Cardiac fibroblast (primary cell): ENCODE measurements around the gene NME1.
A peak's percentile ranks its signal among the peaks of the same experiment; 100 is the strongest.
"Not testable (repeated sequence)": the region's sequence is repeated elsewhere in the genome, so short reads cannot be mapped to it uniquely, and the experiment has no call there.

Experiments
- DNase-seq, 2 donors: peaks; one replicate each; pipeline versions ENCODE4 v3.0.0 to v3.0.0-alpha.2; 2010; ENCODE audit warnings: low read depth in 2 of 2
- H3K4me3 ChIP-seq, 2 donors: replicated peaks in 1 of 2; 1 replicate in 1 of 2; 2 replicates in 1 of 2; pipeline ENCODE4 v1.5.1; 2011; ENCODE audit warnings: low read depth in 2 of 2, low read length in 2 of 2, mild to moderate bottlenecking in 2 of 2, moderate library complexity in 1 of 2
- TF ChIP-seq, protein P1 (sequence below): IDR thresholded peaks from one replicate; pipeline ENCODE4 v1.5.1; 2011; ENCODE audit warnings: low read depth, mild to moderate bottlenecking, low read length, inconsistent platforms

Gene NME1

DNA sequence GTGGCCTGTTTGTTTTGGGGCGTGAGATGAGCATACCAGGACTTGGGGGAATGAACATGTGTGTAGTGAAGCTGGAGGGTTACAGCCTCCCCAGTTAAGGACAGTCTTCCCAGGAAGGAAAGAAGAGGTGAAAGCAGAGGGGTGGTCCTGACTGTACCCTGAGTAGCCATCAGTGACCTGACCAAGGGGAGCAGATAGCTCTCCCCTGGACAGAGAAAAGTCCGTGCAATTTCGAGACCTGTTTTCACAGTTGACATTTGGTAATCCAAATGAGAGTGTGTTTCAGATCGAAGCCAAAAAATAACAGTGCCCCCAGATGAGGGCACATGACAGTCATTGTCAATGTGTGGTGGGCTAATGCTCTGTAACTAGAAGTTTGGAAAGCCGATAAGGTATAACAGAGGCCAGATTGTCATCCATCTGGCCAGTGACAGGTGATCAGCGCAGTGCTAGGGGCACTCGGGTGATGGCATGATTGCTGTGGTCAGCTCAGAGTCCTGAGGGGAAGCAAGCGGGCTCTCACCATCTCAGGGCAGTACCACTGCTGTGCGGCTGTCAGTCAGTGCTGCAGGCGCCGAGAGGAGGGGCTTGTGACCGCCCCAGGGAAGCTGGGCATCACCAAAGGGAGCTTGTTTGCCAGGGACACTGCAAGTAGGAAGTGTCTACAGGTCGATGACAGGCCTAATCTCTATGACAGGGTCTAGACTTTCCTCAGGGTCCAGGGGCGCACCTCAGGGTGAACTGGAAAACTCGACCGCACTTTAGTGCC lies 11.7 kb downstream of the NME1 start:
- TF ChIP-seq, protein P1, sequence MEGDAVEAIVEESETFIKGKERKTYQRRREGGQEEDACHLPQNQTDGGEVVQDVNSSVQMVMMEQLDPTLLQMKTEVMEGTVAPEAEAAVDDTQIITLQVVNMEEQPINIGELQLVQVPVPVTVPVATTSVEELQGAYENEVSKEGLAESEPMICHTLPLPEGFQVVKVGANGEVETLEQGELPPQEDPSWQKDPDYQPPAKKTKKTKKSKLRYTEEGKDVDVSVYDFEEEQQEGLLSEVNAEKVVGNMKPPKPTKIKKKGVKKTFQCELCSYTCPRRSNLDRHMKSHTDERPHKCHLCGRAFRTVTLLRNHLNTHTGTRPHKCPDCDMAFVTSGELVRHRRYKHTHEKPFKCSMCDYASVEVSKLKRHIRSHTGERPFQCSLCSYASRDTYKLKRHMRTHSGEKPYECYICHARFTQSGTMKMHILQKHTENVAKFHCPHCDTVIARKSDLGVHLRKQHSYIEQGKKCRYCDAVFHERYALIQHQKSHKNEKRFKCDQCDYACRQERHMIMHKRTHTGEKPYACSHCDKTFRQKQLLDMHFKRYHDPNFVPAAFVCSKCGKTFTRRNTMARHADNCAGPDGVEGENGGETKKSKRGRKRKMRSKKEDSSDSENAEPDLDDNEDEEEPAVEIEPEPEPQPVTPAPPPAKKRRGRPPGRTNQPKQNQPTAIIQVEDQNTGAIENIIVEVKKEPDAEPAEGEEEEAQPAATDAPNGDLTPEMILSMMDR, result no peak
- DNase-seq, result no peak
- H3K4me3 ChIP-seq, result peak overlapping the region in 1 of 2 donors; percentile 96

DNA sequence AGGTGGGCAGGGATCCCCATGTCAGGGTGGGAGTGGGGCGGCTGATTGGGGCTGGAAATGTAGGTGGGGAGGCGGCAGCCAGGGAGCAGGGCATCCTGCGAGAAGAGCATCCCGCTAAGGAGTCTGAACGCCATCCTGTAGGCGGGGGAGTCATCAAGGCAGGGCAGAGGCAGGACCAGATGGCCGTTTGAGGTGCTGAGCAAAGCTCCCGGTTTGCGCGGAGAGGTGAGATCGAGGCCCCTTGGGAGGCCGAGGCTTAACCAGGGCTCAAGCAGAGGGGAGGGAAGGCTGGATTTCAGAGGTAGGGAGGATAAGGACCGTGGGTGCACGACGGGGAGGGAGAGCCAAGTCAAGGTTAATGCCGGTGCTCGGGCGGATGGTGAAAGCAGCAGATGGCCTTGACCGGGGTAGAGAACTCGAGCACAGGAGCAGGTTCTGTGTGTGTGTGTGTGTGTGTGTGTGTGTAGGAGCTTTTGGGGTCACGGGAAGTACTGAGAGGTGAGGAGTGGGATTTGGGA lies 12.4 kb downstream of the NME1 start:
- no peak for DNase-seq
- H3K4me3 ChIP-seq, result peak overlapping the region; percentile 95 to 96
- TF ChIP-seq, protein P1, result no peak

DNA sequence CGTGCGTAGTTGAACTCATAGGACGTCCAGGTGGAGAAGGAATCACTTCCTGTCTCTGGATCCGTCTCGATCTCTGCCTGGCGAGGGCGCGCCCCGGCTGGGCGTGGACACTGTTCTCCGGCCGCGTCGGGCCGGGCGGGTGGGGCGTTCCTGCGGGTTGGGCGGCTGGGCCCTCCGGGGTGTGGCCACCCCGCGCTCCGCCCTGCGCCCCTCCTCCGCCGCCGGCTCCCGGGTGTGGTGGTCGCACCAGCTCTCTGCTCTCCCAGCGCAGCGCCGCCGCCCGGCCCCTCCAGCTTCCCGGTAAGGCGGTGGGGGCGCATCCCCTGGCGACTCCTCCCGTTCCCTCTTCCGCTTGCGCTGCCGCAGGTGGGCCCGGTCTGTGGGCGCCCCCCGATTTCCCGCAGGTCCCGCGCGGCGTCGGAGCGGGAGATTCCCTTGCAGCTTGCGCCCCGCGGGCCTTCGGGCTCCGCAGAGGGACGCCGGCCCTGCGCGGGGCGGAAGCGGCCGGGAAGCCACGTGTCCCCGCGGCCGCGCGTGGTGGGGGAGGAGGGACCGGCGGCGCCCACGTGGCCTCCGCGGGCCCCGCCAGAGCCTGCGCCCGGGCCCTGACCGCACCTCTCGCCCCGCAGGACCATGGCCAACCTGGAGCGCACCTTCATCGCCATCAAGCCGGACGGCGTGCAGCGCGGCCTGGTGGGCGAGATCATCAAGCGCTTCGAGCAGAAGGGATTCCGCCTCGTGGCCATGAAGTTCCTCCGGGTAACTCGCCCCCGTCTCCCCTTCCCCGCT lies 13.0 kb downstream of the NME1 start, which contains the start of gene NME2:
TSS of gene NME2 (plus strand) at position 214 of the 789 bp plus-strand sequence. CDS start at position 634, 420 bp downstream.
- peak; percentile 84 to 86 for DNase-seq
- TF ChIP-seq, protein P1, result no peak
- peak within 1 kb of the TSS; percentile 95 to 96 for H3K4me3 ChIP-seq

DNA sequence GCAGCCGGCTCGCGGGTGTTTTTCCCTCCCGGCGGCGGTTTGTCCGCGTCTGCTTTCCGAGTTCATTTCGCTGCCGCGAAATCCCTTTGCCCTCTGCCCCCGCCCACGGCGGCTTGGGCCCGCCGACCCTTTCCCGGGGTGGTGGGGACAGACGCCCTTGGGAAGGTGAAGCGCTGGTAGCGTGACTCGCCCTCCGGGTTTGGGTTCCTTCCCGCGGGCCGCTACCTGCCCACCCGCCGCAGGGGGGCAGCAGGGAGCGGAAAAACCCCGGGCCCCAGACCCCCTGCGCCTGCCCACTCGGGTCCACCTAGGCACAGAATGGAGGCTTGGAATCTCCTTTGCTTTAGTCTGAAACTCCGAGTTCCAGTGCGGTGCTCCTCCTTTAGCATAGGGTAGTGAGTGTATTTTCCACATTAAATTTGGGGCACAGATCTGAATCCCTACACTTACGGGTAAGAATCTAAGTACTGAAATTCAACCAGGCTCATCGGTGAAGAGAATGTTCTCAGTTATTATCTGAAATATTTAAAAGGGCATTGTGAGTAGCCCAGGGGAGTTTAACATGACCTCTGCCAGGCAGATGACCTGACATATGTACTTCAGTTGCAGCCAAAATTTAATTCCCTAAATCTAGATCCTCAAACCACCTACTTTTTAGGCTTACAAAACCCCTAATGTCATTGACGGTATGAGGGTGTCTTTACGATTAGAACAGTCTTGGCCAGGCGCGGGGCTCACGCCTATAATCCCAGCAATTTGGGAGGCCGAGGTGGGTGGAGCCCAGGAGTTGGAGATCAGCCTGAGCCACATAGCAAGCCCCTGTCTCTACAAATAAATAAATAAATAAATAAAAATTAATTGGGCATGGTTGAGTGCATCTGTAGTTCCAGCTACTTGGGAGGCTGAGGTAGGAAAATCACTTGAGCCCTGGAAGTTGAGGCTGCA lies 13.9 kb downstream of the NME1 start:
- DNase-seq, result peak; percentile 42 to 46
- peak overlapping the region; percentile 95 to 96 for H3K4me3 ChIP-seq

DNA sequence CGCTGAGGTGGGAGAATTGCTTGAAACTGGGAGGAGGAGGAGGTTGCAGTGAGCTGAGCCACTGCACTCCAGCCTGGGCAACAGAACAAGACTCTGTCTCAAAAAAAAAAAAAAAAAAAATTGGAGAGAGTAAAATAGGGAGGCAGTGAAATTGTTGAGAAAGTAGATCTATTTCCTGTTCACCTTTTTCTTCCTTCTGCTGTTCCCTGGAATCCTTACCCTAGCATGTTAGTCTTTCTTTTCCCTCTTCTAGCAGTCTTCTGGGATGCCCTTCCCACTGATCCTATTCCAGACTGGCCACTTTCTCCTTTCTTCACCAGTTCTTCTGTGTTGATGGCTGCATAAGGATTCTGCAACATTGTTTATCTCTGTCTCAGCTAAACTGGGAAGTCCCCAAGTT lies 16.0 kb downstream of the NME1 start:
- DNase-seq, result no peak
- H3K4me3 ChIP-seq, result no peak overlapping the region
- TF ChIP-seq, protein P1, result no peak

More for the DNA sequence above, 13.9 kb downstream of the NME1 start:
- TF ChIP-seq, protein P1, result peak; percentile 83

DNA sequence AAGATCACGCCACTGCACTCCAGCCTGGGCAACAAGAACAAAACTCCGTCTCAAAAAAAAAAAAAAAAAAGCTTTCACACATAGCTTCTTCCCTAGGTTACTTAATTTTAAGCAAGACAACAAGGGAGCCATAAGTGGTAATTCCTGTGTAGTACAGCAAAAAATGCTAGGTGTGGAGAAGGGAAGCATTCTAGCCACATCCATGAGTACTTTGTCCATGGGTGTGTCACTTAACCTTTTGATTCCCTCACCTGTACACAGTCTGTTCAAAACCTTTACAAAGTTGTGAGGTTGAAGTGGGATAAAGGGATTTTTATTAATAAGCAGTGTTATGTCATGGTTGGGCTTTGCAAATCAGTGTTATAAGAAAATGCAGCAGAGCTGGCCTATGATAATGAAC lies 17.4 kb downstream of the NME1 start:
- no peak overlapping the region for H3K4me3 ChIP-seq
- TF ChIP-seq, protein P1, result no peak
- no peak for DNase-seq

DNA sequence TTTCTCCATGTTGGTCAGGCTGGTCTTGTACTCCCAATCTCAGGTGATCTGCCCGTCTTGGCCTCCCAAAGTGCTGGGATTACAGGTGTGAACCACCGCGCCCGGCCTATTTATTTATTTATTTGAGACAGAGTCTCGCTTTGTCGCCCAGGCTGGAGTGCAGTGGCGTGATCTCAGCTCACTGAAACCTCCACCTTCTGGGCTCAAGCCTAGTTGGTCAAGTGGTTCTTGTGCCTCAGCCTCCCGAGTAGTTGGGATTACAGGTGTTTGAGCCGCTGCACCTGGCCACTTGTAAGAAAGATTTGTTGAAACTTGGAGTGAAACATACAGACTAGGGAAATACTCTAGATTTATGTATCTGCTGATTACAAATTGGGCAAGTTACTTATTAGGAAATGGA lies 18.7 kb downstream of the NME1 start:
- not testable (repeated sequence) for DNase-seq, H3K4me3 ChIP-seq
